PC-3 (cell line): ENCODE results near the gene KDM5B. TPM values are rescaled to one million over a fixed set of nuclear protein-coding genes. Genes with fewer than 3 reads are reported as not detected.
A peak's percentile ranks its signal among the peaks of the same experiment; 100 is the strongest.
"Not testable (repeated sequence)": the region's sequence is repeated elsewhere in the genome, so short reads cannot be mapped to it uniquely, and the experiment has no call there.

Experiments used
- ATAC-seq: fragments of 200-7000 bp; cut with Tn5 transposase; 2 replicates; pipeline ENCODE4 v1.9.1; 2020; ENCODE audit warnings: mild to moderate bottlenecking, moderate library complexity
- BruUV-seq: library from RNA; stranded (reverse); fragments of 400-500 nt; replicated peaks from 2 replicates; lab custom pipeline; 2021; lab: Mats Ljungman, UMichigan
- CTCF ChIA-PET: fragments of 300-600 bp; sonication (Branson Sonifier 250); formaldehyde crosslinking; loops from one replicate; lab custom pipeline; 2022; ENCODE audit warnings: antibody characterized with exemption; lab: Charles Lee
- POLR2A ChIA-PET: fragments of 300-600 bp; sonication (Branson Sonifier 250); formaldehyde crosslinking; loops from one replicate; lab custom pipeline; 2022; ENCODE audit warnings: antibody characterized with exemption; ENCODE audit not compliant: unreplicated experiment; lab: Charles Lee
- DNase-seq: peaks from one replicate; pipeline ENCODE4 v3.0.0-alpha.2; 2015
- H2AFZ ChIP-seq: fragments of 300-600 bp; sonication (generic); 2 replicates; pipeline ENCODE4 v1.6.0; 2016; ENCODE audit warnings: antibody characterized with exemption, low read length
- H3F3A ChIP-seq: fragments of 300-600 bp; sonication (generic); one replicate; pipeline ENCODE4 v1.6.0; 2017; ENCODE audit warnings: antibody characterized with exemption, low read length, control low read depth, mild to moderate bottlenecking; ENCODE audit not compliant: unreplicated experiment
- H3K27ac ChIP-seq: fragments of 300-600 bp; sonication (generic); 2 replicates; pipeline ENCODE4 v1.5.1; 2016; ENCODE audit warnings: mild to moderate bottlenecking, low read length
- H3K27me3 ChIP-seq: fragments of 300-600 bp; sonication (generic); 2 replicates; pipeline ENCODE4 v1.6.1; 2016; ENCODE audit warnings: low read length, mixed read lengths
- H3K36me3 ChIP-seq: fragments of 300-600 bp; sonication (generic); 2 replicates; pipeline ENCODE4 v1.6.1; 2016; ENCODE audit warnings: low read depth, mixed run types, low read length, mixed read lengths
- H3K4me1 ChIP-seq: fragments of 300-600 bp; sonication (generic); 2 replicates; pipeline ENCODE4 v1.5.1; 2016; ENCODE audit warnings: low read length; ENCODE audit not compliant: insufficient read depth
- H3K4me2 ChIP-seq: fragments of 300-600 bp; sonication (generic); 2 replicates; pipeline ENCODE4 v1.6.0; 2016; ENCODE audit warnings: low read length
- H3K4me3 ChIP-seq: fragments of 300-600 bp; sonication (generic); 2 replicates; pipeline ENCODE4 v1.5.1; 2016; ENCODE audit warnings: mild to moderate bottlenecking, low read length, mixed read lengths
- H3K79me2 ChIP-seq: fragments of 300-600 bp; sonication (generic); 2 replicates; pipeline ENCODE4 v1.6.1; 2017; ENCODE audit warnings: low read length, mixed read lengths
- H3K9ac ChIP-seq: fragments of 300-600 bp; sonication (generic); 2 replicates; pipeline ENCODE4 v1.6.0; 2016; ENCODE audit warnings: mild to moderate bottlenecking, low read length
- H3K9me2 ChIP-seq: fragments of 300-600 bp; sonication (generic); replicated peaks from 2 replicates; pipeline ENCODE4 v1.6.1; 2016; ENCODE audit warnings: mixed run types, low read length, mixed read lengths
- H3K9me3 ChIP-seq: fragments of 300-600 bp; sonication (generic); 2 replicates; pipeline ENCODE4 v1.6.1; 2016; ENCODE audit warnings: low read length, mixed read lengths
- H4K20me1 ChIP-seq: fragments of 300-600 bp; sonication (generic); 2 replicates; pipeline ENCODE4 v1.6.1; 2016; ENCODE audit warnings: low read length, mixed read lengths
- EZH2 ChIP-seq: fragments of 300-600 bp; sonication (generic); IDR thresholded peaks from one replicate; pipeline ENCODE4 v1.6.1; 2017; ENCODE audit warnings: antibody characterized with exemption, mild to moderate bottlenecking, low read length; ENCODE audit not compliant: unreplicated experiment
- EZH2phosphoT487 ChIP-seq: fragments of 300-600 bp; sonication (generic); IDR thresholded peaks from 2 replicates; pipeline ENCODE4 v1.6.1; 2018; ENCODE audit warnings: mild to moderate bottlenecking, antibody characterized with exemption, low read length, borderline replicate concordance
- intact Hi-C: fragments of 100-400 bp; cut with micrococcal nuclease; formaldehyde crosslinking; loops from 2 replicates; pipeline ENCODE4 v1.9.0; 2023
- total RNA-seq: library from RNA; depleted of rRNA; stranded (reverse); fragments of >200 nt; gene quantifications from 2 replicates; pipeline ENCODE4 v1.2.3, GENCODE V29; 2014
- TF ChIP-seq, protein P1 (sequence below): fragments of 300-600 bp; sonication (generic); conservative IDR thresholded peaks from 2 replicates; pipeline ENCODE4 v1.5.1; 2017; ENCODE audit warnings: antibody characterized with exemption, low read depth, mild to moderate bottlenecking, low read length

KDM5B gene
- total RNA-seq, 1 experiment from 2014 or later, result 41.4 TPM

DNA sequence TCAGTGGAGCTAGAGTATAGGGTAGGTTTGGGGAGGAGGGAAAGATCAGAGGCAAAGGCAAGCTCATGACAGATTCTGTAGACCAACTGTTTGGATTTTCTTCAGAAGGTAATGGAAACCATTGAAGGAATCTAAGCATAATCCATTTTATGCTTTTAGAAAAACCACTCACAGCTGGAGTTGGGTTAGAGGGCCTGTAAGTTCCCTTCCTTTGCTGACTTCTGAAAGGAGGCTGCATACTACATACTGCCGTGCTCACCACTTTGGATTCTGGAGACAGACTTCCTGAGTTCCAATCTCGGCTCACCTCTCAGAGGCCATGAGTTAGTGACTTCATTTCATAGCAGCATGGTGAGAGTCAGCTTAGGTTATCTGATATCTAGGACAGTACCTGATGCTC lies 91.6 kb downstream of the KDM5B start:
- DNase-seq (no peak), ATAC-seq (no peak)
- H3K4me1 ChIP-seq, result peaks cover 13% of the 10 kb centered on the region
- H3K9me2 ChIP-seq, result no peaks in the 10 kb centered on the region
- H3K27ac ChIP-seq, result no peak overlapping the region
- H3K36me3 ChIP-seq, result no peaks in the 10 kb centered on the region
- H3F3A ChIP-seq, result no peaks in the 10 kb centered on the region
- TF ChIP-seq EZH2 (no peak), EZH2phosphoT487 (no peak)
- TF ChIP-seq, protein P1, sequence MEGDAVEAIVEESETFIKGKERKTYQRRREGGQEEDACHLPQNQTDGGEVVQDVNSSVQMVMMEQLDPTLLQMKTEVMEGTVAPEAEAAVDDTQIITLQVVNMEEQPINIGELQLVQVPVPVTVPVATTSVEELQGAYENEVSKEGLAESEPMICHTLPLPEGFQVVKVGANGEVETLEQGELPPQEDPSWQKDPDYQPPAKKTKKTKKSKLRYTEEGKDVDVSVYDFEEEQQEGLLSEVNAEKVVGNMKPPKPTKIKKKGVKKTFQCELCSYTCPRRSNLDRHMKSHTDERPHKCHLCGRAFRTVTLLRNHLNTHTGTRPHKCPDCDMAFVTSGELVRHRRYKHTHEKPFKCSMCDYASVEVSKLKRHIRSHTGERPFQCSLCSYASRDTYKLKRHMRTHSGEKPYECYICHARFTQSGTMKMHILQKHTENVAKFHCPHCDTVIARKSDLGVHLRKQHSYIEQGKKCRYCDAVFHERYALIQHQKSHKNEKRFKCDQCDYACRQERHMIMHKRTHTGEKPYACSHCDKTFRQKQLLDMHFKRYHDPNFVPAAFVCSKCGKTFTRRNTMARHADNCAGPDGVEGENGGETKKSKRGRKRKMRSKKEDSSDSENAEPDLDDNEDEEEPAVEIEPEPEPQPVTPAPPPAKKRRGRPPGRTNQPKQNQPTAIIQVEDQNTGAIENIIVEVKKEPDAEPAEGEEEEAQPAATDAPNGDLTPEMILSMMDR, result no peak
- no peak overlapping the region for H3K4me2 ChIP-seq
- H4K20me1 ChIP-seq, result no peaks in the 10 kb centered on the region
- no TSS peak for BruUV-seq
- no peak overlapping the region for H3K4me3 ChIP-seq
- no peak overlapping the region for H2AFZ ChIP-seq
- CTCF ChIA-PET, result no interaction called here
- POLR2A ChIA-PET, result no interaction called here
- intact Hi-C loops, result no loop called here
- no peaks in the 10 kb centered on the region for H3K9me3 ChIP-seq
- no peaks in the 10 kb centered on the region for H3K27me3 ChIP-seq
- no peaks in the 10 kb centered on the region for H3K79me2 ChIP-seq
- no peak overlapping the region for H3K9ac ChIP-seq

DNA sequence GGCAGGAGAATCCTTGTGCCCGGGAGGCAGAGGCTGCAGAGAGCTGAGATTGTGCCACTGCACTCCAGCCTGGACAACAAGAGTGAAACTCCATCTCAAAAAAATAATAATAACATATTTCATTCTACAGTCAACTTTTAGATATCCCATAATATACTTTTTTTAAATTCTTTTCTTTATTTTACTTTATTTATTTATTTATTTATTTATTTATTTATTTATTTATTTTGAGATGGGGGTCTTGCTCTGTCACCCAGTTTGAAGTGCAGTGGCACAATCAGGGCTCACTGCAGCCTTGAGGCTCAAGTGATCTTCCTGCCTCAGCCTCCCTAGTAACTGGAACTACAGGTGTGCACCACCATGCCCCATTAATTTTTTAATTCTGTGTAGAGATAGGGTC lies 94.0 kb downstream of the KDM5B start:
- H3K4me2 ChIP-seq, H3K9me2 ChIP-seq, H3K27ac ChIP-seq, H2AFZ ChIP-seq, H4K20me1 ChIP-seq, H3K9me3 ChIP-seq, H3K36me3 ChIP-seq, CTCF ChIA-PET, BruUV-seq, ATAC-seq, H3K9ac ChIP-seq, H3F3A ChIP-seq, POLR2A ChIA-PET, DNase-seq, intact Hi-C loops, H3K79me2 ChIP-seq, H3K4me3 ChIP-seq: not testable (repeated sequence)
- Histone ChIP-seq H3K4me1 (peaks cover 13% of the 10 kb centered on the region), H3K27me3 (peaks cover 12% of the 10 kb centered on the region)

DNA sequence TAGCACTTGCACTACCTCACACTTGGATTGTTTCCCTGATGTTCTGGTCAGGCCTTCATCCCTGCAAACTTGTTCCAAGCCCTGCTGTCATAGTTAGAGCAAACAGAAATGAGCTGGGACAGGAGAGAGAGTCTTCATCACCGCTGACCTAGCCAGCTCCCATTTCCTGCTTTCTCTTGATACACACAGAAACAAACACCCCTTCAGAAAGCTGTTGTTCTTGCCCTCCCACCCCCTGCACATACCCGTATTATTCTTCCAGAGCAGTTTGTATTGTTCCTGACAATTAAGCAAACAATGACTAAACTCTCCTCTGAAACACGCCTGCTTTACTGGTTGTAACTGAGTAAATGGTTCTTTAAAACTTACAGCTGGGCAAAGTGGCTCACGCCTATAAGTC lies 95.1 kb downstream of the KDM5B start:
- TF ChIP-seq EZH2, result no peak
- TF ChIP-seq, protein P1, result no peak
- TF ChIP-seq EZH2phosphoT487, result no peak
- Histone ChIP-seq H3K27ac (peak overlapping the region; percentile 18; the same call in 1 of the 2 replicates), H4K20me1 (no peaks in the 10 kb centered on the region), H3K4me3 (no peak overlapping the region), H3K9me3 (no peaks in the 10 kb centered on the region), H3K4me2 (peak overlapping the region; percentile 16; the same call in 1 of the 2 replicates), H3K79me2 (no peaks in the 10 kb centered on the region), H2AFZ (no peak overlapping the region), H3K9ac (no peak overlapping the region), H3K27me3 (peaks cover 22% of the 10 kb centered on the region), H3K4me1 (peaks cover 13% of the 10 kb centered on the region), H3K9me2 (no peaks in the 10 kb centered on the region), H3F3A (no peaks in the 10 kb centered on the region), H3K36me3 (no peaks in the 10 kb centered on the region)
- DNase-seq (peak; percentile 78), ATAC-seq (peak; percentile 95)
- BruUV-seq, result no TSS peak
- CTCF ChIA-PET, result interaction anchor here (0.9 kb wide), 1 partner anchor 212 kb away, joined by 3 read pairs; no protein-coding TSS in a partner anchor
- POLR2A ChIA-PET, result no interaction called here
- intact Hi-C loops, result no loop called here
